Measurements from ENCODE around the gene GRID1.

Gene GRID1

DNA sequence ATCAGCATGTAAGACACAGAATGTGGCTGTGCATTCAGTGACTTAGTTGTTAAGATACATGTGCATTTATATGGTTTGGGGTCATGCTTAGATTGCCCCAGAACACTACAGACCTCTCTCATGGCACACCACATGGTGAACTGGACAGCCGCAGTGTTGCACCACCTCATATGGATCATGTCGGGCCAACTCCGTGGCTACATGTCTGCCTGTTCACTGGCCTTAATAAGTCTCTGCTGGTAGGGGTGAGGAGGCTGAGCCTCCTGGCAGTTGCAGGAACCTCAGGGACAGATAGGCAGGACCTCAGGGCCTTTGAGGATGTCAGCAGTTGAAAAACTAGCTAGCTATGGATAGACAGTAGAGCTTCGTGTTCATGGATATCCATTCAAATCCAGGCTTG lies 751.0 kb downstream of the GRID1 start:
- H3K4me1 ChIP-seq (ENCODE audit: insufficient read depth, low read length): no peaks in the 10 kb centered on the region
- H3K27ac ChIP-seq (ENCODE audit: low read length): no peak overlapping the region
- H3K36me3 ChIP-seq (ENCODE audit: insufficient read depth, low read depth, low read length): no peaks in the 10 kb centered on the region
- no peak overlapping the region for H3K4me3 ChIP-seq (ENCODE audit: low read length)
- no peak overlapping the region for H3K9ac ChIP-seq (ENCODE audit: low read depth, low read length)
- H3K9me3 ChIP-seq (ENCODE audit: insufficient read depth, low read depth, low read length): no peaks in the 10 kb centered on the region
- no peaks in the 10 kb centered on the region for H3K27me3 ChIP-seq (ENCODE audit: insufficient read depth, low read length)

DNA sequence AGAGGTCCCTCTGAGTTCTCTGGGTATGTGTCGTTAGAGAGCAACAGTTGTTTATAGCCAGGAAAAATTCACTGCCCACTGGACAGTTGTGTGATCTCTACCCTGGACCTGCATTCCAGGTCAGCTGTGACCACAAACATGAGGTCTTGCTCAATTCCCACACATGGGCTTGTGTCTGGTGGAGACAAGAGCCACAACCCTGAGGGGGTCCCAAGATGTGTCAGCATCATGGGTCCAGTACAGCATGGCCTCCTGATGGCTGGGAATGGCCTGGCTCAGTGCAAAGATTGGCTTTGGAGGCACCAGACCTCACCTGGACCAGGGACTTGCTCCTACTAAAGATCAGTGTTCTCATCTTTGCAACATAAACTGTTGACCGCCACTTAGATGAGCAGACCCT lies 751.6 kb downstream of the GRID1 start:
- Histone ChIP-seq H3K27ac (ENCODE audit: low read length) (no peak overlapping the region), H3K9ac (ENCODE audit: low read depth, low read length) (no peak overlapping the region), H3K4me1 (ENCODE audit: insufficient read depth, low read length) (no peaks in the 10 kb centered on the region), H3K27me3 (ENCODE audit: insufficient read depth, low read length) (no peaks in the 10 kb centered on the region), H3K4me3 (ENCODE audit: low read length) (no peak overlapping the region), H3K9me3 (ENCODE audit: insufficient read depth, low read depth, low read length) (no peaks in the 10 kb centered on the region), H3K36me3 (ENCODE audit: insufficient read depth, low read depth, low read length) (no peaks in the 10 kb centered on the region)

DNA sequence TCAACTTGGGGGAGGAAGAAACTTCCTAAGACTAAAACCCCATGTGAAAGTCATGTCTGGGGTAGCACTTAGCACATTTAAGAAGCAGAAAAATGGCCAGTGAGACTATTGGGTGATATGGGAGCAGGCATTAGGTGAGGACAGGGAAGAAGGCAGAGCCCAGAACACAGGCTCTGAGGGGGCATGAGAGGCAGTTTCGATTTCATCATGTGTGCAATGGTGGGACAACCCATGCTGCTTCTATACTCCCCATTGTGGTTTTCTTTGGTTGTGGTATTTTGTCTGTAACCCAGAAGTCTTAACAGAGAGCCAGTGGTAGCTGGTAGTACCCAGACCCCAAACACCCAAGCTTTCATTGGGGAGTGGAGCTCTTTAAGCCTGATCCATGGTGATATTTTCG lies 752.0 kb downstream of the GRID1 start:
- H3K4me1 ChIP-seq (ENCODE audit: insufficient read depth, low read length): no peaks in the 10 kb centered on the region

DNA sequence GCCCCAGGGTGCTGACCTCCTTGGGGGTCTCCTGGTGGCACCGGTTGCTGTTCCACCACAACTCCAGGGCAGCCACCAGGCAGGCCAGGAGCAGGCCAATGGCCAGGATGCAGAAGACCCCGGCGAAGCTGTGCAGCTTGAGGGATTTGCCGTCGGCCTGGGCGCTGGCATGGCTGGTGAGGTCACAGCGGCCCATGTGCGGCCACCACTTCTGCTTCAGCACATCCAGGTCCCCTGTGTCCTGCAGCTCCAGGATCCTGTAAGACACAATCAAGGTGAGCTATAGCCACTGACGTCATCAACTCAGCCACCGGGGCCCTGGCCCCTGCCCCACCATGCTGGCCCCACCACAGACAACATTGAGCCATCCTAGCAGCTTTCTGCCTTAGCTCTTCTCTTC lies 753.2 kb downstream of the GRID1 start:
- no peak overlapping the region for H3K4me3 ChIP-seq (ENCODE audit: low read length)
- H3K36me3 ChIP-seq (ENCODE audit: insufficient read depth, low read depth, low read length): no peaks in the 10 kb centered on the region
- no peaks in the 10 kb centered on the region for H3K4me1 ChIP-seq (ENCODE audit: insufficient read depth, low read length)
- H3K27me3 ChIP-seq (ENCODE audit: insufficient read depth, low read length): no peaks in the 10 kb centered on the region
- no peak overlapping the region for H3K9ac ChIP-seq (ENCODE audit: low read depth, low read length)
- no peaks in the 10 kb centered on the region for H3K9me3 ChIP-seq (ENCODE audit: insufficient read depth, low read depth, low read length)
- no peak overlapping the region for H3K27ac ChIP-seq (ENCODE audit: low read length)

More for the DNA sequence above, 752.0 kb downstream of the GRID1 start:
- no peak overlapping the region for H3K27ac ChIP-seq (ENCODE audit: low read length)
- no peaks in the 10 kb centered on the region for H3K36me3 ChIP-seq (ENCODE audit: insufficient read depth, low read depth, low read length)
- no peak overlapping the region for H3K4me3 ChIP-seq (ENCODE audit: low read length)
- H3K27me3 ChIP-seq (ENCODE audit: insufficient read depth, low read length): no peaks in the 10 kb centered on the region
- no peak overlapping the region for H3K9ac ChIP-seq (ENCODE audit: low read depth, low read length)
- H3K9me3 ChIP-seq (ENCODE audit: insufficient read depth, low read depth, low read length): no peaks in the 10 kb centered on the region

DNA sequence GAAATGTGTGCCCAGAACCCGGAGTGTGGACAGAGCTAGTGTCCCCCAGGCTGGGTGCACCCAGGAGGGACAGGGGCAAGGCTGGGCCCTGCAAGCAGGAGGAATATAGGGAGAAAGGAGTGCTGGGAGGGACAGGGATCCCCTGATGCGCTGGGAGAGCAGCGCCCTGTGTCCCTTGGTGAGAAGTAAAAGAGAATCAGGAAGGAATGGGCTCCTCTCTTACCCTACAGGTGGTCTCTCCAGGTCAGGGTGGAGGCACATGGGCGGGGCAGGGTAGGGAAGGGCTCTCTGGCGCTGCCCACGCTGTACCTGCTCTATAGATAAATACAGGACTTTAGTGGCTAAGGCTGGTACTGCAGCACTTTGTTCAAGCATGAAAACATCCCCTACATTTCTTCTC lies 753.8 kb downstream of the GRID1 start:
- no peak overlapping the region for H3K27ac ChIP-seq (ENCODE audit: low read length)
- no peaks in the 10 kb centered on the region for H3K9me3 ChIP-seq (ENCODE audit: insufficient read depth, low read depth, low read length)
- H3K4me3 ChIP-seq (ENCODE audit: low read length): no peak overlapping the region
- no peak overlapping the region for H3K9ac ChIP-seq (ENCODE audit: low read depth, low read length)
- H3K36me3 ChIP-seq (ENCODE audit: insufficient read depth, low read depth, low read length): no peaks in the 10 kb centered on the region
- no peaks in the 10 kb centered on the region for H3K4me1 ChIP-seq (ENCODE audit: insufficient read depth, low read length)
- no peaks in the 10 kb centered on the region for H3K27me3 ChIP-seq (ENCODE audit: insufficient read depth, low read length)

DNA sequence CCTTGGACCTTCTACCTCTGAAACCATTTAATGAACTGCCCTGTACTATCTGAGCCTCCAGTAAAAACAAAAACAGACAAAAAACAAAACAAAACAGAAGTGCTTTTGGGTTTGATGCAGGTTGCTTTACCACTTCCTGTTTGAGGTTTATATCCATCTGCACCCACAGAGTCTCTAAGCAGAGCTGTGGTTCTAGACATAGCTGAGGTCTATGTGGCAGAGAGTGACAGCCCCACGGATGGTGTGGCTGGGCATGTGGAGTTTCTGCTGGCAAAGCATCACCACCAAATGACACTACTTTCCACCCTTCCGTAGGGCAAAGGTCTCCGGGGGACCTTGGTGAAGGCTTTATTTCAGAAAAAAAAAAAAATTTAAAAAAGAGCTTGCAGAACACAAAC lies 754.2 kb downstream of the GRID1 start:
- H3K9ac ChIP-seq (ENCODE audit: low read depth, low read length): no peak overlapping the region
- H3K36me3 ChIP-seq (ENCODE audit: insufficient read depth, low read depth, low read length): no peaks in the 10 kb centered on the region
- no peaks in the 10 kb centered on the region for H3K4me1 ChIP-seq (ENCODE audit: insufficient read depth, low read length)
- no peaks in the 10 kb centered on the region for H3K9me3 ChIP-seq (ENCODE audit: insufficient read depth, low read depth, low read length)
- no peak overlapping the region for H3K4me3 ChIP-seq (ENCODE audit: low read length)
- H3K27ac ChIP-seq (ENCODE audit: low read length): no peak overlapping the region
- H3K27me3 ChIP-seq (ENCODE audit: insufficient read depth, low read length): no peaks in the 10 kb centered on the region

DNA sequence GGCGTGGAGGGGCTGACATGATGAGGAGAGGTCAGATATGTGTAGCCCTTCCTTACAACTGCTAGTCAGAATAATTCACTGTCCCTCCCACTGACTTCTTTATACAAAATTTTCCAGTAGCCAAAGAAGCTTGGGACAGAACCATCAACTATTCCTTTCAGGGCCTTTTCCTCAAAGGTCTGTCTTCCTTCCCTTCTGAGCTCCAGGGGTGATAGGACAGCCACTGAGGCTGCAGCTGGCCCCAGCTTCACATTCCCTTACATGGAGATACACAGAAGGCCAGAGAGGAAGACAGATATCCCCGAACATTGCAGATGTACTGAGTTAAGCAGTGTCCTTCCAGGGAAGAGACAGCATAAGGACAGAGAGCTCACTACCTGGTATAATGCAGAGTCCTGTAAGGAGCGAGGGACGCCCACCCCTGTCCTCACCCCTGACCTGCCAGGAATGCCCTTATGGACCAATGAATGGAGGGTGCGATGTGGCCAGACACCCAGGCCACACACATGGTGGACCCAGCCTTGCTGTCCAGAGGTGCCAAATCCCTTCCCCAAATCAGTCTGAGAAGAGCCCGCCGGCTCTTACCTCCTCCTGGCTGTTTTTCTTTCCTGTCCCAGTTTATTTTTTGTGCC lies 754.7 kb downstream of the GRID1 start:
- no peaks in the 10 kb centered on the region for H3K36me3 ChIP-seq (ENCODE audit: insufficient read depth, low read depth, low read length)
- no peak overlapping the region for H3K9ac ChIP-seq (ENCODE audit: low read depth, low read length)
- no peak overlapping the region for H3K27ac ChIP-seq (ENCODE audit: low read length)
- H3K9me3 ChIP-seq (ENCODE audit: insufficient read depth, low read depth, low read length): no peaks in the 10 kb centered on the region
- no peaks in the 10 kb centered on the region for H3K27me3 ChIP-seq (ENCODE audit: insufficient read depth, low read length)
- no peak overlapping the region for H3K4me3 ChIP-seq (ENCODE audit: low read length)
- H3K4me1 ChIP-seq (ENCODE audit: insufficient read depth, low read length): no peaks in the 10 kb centered on the region

DNA sequence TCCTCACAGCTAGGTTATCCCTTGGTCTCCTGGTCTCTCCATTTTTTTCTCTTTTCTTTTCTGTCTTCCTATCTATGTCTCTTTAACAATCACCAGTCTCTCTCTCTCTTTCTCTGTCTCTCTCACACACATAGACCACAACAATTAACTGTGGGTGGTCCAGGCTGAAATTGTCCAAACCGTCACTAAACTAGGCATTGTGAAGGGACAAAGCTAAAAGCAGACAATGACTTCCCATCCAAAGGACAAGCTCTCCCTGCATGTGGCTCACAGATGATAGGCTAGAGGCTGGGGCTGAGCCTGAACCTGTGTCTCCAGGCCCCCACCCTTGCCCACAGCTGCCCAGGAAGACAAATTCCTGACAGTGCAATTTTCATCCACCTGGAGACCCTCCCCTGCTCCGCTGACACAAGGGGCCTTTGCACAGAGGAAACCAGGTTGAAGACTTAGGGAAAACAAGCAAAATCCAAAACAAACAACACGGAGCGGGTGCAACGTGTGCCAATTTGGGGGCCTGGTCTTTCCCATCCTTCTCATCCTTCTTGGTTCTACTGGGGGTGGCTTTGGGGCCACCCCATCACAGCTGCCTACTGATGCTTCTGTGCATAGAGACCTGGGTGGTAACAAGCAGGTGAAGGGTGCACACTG lies 755.4 kb downstream of the GRID1 start:
- H3K4me3 ChIP-seq (ENCODE audit: low read length): no peak overlapping the region

DNA sequence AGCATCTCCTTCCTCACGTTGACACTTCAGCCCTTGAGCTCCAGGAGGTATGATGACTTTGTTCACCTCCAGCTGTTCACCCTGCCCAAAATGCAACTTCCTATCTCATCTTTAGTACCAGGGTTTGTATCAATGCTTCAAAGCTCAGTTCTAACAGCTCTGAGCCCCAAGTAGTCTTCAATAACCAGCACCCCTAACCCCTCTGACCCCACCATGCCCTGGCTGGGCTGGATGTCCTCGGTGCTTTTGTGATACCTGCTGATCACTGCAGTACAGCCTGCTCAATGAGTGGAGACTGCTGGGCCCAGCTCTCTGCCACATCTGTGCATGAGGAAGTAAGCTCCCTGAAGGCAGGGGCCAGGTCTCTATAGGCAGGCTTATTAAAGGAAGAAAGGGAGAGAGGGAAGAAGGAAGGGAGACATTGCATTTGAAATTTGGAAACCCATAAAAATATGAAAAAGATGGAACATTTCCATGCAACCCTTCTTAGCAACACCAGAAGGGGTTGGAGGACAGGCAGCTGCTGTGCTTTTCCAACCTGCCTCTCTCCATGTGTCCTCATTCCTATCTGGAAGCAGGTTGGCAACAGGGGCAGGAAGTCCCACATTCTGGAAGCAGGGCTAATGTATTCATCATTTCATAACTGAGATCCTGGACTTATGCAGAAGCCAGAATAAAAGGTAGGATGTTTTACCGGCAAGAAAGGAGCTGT lies 756.1 kb downstream of the GRID1 start:
- no peak overlapping the region for H3K9ac ChIP-seq (ENCODE audit: low read depth, low read length)
- no peak overlapping the region for H3K27ac ChIP-seq (ENCODE audit: low read length)
- no peaks in the 10 kb centered on the region for H3K27me3 ChIP-seq (ENCODE audit: insufficient read depth, low read length)
- H3K4me3 ChIP-seq (ENCODE audit: low read length): no peak overlapping the region
- no peaks in the 10 kb centered on the region for H3K4me1 ChIP-seq (ENCODE audit: insufficient read depth, low read length)
- no peaks in the 10 kb centered on the region for H3K9me3 ChIP-seq (ENCODE audit: insufficient read depth, low read depth, low read length)
- H3K36me3 ChIP-seq (ENCODE audit: insufficient read depth, low read depth, low read length): no peaks in the 10 kb centered on the region

More for the DNA sequence above, 755.4 kb downstream of the GRID1 start:
- no peaks in the 10 kb centered on the region for H3K27me3 ChIP-seq (ENCODE audit: insufficient read depth, low read length)
- no peaks in the 10 kb centered on the region for H3K4me1 ChIP-seq (ENCODE audit: insufficient read depth, low read length)
- H3K27ac ChIP-seq (ENCODE audit: low read length): no peak overlapping the region
- no peaks in the 10 kb centered on the region for H3K9me3 ChIP-seq (ENCODE audit: insufficient read depth, low read depth, low read length)
- H3K36me3 ChIP-seq (ENCODE audit: insufficient read depth, low read depth, low read length): no peaks in the 10 kb centered on the region
- no peak overlapping the region for H3K9ac ChIP-seq (ENCODE audit: low read depth, low read length)

DNA sequence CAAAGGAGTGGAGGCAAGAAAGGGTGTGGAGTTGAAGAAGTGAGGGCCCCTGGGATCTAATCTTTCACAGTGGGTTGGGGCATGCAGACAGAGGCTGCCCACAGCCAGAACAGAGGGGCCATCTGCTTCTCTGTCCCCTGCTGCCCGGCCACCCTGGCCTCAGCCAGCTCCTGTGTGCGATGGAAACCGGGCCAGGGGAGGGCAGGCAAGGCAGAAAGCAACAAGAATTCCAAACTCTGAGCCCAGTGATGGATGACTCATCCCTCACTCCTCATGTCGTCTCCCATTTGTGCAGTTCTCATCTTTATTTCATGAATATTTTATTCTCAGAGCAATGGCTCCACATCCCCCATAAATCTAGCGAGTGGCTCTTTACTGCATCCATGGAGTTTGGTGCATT lies 757.1 kb downstream of the GRID1 start:
- Histone ChIP-seq H3K9ac (ENCODE audit: low read depth, low read length) (no peak overlapping the region), H3K4me1 (ENCODE audit: insufficient read depth, low read length) (no peaks in the 10 kb centered on the region), H3K27ac (ENCODE audit: low read length) (no peak overlapping the region), H3K36me3 (ENCODE audit: insufficient read depth, low read depth, low read length) (no peaks in the 10 kb centered on the region), H3K9me3 (ENCODE audit: insufficient read depth, low read depth, low read length) (no peaks in the 10 kb centered on the region), H3K4me3 (ENCODE audit: low read length) (no peak overlapping the region), H3K27me3 (ENCODE audit: insufficient read depth, low read length) (no peaks in the 10 kb centered on the region)

DNA sequence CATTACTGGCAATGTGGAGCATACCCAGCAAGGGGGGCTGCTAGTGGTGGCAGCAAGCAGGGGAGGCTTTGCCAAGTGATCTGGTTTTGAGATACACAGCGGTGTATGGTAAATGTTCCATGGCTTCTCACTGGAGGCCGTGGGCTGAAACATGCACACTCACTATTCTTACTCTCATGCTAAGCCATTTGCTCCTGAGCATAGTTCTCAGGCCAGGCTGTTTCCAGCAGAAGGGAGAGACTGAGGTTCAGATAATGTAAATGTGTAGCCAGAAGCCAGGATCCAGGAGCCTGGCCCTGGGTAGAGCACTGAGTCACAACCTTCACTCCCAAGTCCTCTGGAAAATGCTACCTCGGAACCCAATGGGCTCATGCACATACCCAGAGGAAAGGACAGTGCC lies 757.9 kb downstream of the GRID1 start:
- Histone ChIP-seq H3K4me3 (ENCODE audit: low read length) (no peak overlapping the region), H3K4me1 (ENCODE audit: insufficient read depth, low read length) (no peaks in the 10 kb centered on the region), H3K9me3 (ENCODE audit: insufficient read depth, low read depth, low read length) (no peaks in the 10 kb centered on the region), H3K27ac (ENCODE audit: low read length) (no peak overlapping the region), H3K27me3 (ENCODE audit: insufficient read depth, low read length) (no peaks in the 10 kb centered on the region), H3K9ac (ENCODE audit: low read depth, low read length) (no peak overlapping the region), H3K36me3 (ENCODE audit: insufficient read depth, low read depth, low read length) (no peaks in the 10 kb centered on the region)

DNA sequence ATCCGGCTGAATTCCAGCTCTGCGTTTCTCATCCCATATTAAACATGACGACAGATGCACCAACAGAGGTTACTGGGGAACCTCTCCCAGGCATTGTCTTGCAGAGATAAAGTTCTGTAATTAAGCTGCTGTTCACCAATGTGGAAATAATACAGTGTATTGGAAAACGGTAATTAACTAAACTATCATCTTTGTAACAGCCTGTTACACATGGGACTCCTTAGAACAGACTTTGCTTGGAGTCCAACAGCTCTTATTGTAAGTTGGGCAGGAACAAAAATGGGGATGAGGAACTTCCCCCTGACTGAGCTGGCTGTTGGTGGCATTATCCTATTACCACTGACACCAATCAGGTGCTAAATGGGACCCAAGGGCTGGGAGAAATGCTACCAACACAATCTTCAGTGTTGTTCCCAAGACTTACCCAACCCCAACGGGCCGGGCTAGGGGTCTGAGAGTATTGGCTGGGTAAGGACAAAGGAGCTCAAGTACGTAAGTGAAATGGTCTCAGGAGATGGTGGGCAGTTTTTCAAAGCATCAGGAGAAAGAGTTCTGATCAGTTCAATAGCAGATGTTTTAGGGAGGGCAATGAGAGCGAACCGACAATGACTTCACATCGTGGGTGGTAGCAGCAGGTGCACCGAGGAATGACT lies 759.4 kb downstream of the GRID1 start:
- Histone ChIP-seq H3K9ac (ENCODE audit: low read depth, low read length) (no peak overlapping the region), H3K27me3 (ENCODE audit: insufficient read depth, low read length) (no peaks in the 10 kb centered on the region), H3K36me3 (ENCODE audit: insufficient read depth, low read depth, low read length) (no peaks in the 10 kb centered on the region), H3K4me3 (ENCODE audit: low read length) (no peak overlapping the region), H3K4me1 (ENCODE audit: insufficient read depth, low read length) (no peaks in the 10 kb centered on the region), H3K9me3 (ENCODE audit: insufficient read depth, low read depth, low read length) (no peaks in the 10 kb centered on the region), H3K27ac (ENCODE audit: low read length) (no peak overlapping the region)

Data from iPS-20b (cell line).